Gastrocnemius medialis (tissue), 4 donors: ENCODE data around the gene FYN.

Experiments used
- CTCF ChIP-seq, 5 experiments: fragments of 450-650 bp in 3 of 5; fragments of 200-600 bp in 2 of 5; sonication (generic) in 2 of 5; IDR thresholded peaks in 4 of 5; conservative IDR thresholded peaks in 1 of 5; 1 replicate in 4 of 5; 2 replicates in 1 of 5; pipeline ENCODE4 v1.5.1; 2016 to 2019; ENCODE audit warnings: antibody characterized with exemption in 5 of 5, mild to moderate bottlenecking in 3 of 5, moderate library complexity in 3 of 5
- POLR2A ChIP-seq, 2 donors: fragments of 450-650 bp; IDR thresholded peaks; one replicate each; pipeline ENCODE4 v1.6.1; 2017; ENCODE audit warnings: antibody characterized with exemption in 2 of 2, mild to moderate bottlenecking in 2 of 2, moderate library complexity in 2 of 2

- TF ChIP-seq POLR2A (IDR thresholded peaks at IDR 0.05): no peak
- TF ChIP-seq CTCF (IDR thresholded peaks at IDR 0.05 in 4 of 5, conservative IDR thresholded peaks at IDR 0.05 in 1 of 5): no peak
These were observed 44.4 kb downstream of the FYN start for GRCh38 chr6:111828809-111829208.
